PC-3 (cell line): ENCODE measurements around the gene CACNB3. TPM values are rescaled to one million over a fixed set of nuclear protein-coding genes. Genes with fewer than 3 reads are reported as not detected.

ENCODE experiments used
- ATAC-seq: fragments of 200-7000 bp; cut with Tn5 transposase; 2 replicates; pipeline ENCODE4 v1.9.1; 2020; ENCODE audit warnings: mild to moderate bottlenecking, moderate library complexity
- BruUV-seq: library from RNA; stranded (reverse); fragments of 400-500 nt; replicated peaks from 2 replicates; lab custom pipeline; 2021; lab: Mats Ljungman, UMichigan
- CTCF ChIA-PET: fragments of 300-600 bp; sonication (Branson Sonifier 250); formaldehyde crosslinking; loops from one replicate; lab custom pipeline; 2022; ENCODE audit warnings: antibody characterized with exemption; lab: Charles Lee
- POLR2A ChIA-PET: fragments of 300-600 bp; sonication (Branson Sonifier 250); formaldehyde crosslinking; loops from one replicate; lab custom pipeline; 2022; ENCODE audit warnings: antibody characterized with exemption; ENCODE audit not compliant: unreplicated experiment; lab: Charles Lee
- DNase-seq: peaks from one replicate; pipeline ENCODE4 v3.0.0-alpha.2; 2015
- H2AFZ ChIP-seq: fragments of 300-600 bp; sonication (generic); 2 replicates; pipeline ENCODE4 v1.6.0; 2016; ENCODE audit warnings: antibody characterized with exemption, low read length
- H3F3A ChIP-seq: fragments of 300-600 bp; sonication (generic); one replicate; pipeline ENCODE4 v1.6.0; 2017; ENCODE audit warnings: antibody characterized with exemption, low read length, control low read depth, mild to moderate bottlenecking; ENCODE audit not compliant: unreplicated experiment
- H3K27ac ChIP-seq: fragments of 300-600 bp; sonication (generic); 2 replicates; pipeline ENCODE4 v1.5.1; 2016; ENCODE audit warnings: mild to moderate bottlenecking, low read length
- H3K27me3 ChIP-seq: fragments of 300-600 bp; sonication (generic); 2 replicates; pipeline ENCODE4 v1.6.1; 2016; ENCODE audit warnings: low read length, mixed read lengths
- H3K36me3 ChIP-seq: fragments of 300-600 bp; sonication (generic); 2 replicates; pipeline ENCODE4 v1.6.1; 2016; ENCODE audit warnings: low read depth, mixed run types, low read length, mixed read lengths
- H3K4me1 ChIP-seq: fragments of 300-600 bp; sonication (generic); 2 replicates; pipeline ENCODE4 v1.5.1; 2016; ENCODE audit warnings: low read length; ENCODE audit not compliant: insufficient read depth
- H3K4me2 ChIP-seq: fragments of 300-600 bp; sonication (generic); 2 replicates; pipeline ENCODE4 v1.6.0; 2016; ENCODE audit warnings: low read length
- H3K4me3 ChIP-seq: fragments of 300-600 bp; sonication (generic); 2 replicates; pipeline ENCODE4 v1.5.1; 2016; ENCODE audit warnings: mild to moderate bottlenecking, low read length, mixed read lengths
- H3K79me2 ChIP-seq: fragments of 300-600 bp; sonication (generic); 2 replicates; pipeline ENCODE4 v1.6.1; 2017; ENCODE audit warnings: low read length, mixed read lengths
- H3K9ac ChIP-seq: fragments of 300-600 bp; sonication (generic); 2 replicates; pipeline ENCODE4 v1.6.0; 2016; ENCODE audit warnings: mild to moderate bottlenecking, low read length
- H3K9me2 ChIP-seq: fragments of 300-600 bp; sonication (generic); replicated peaks from 2 replicates; pipeline ENCODE4 v1.6.1; 2016; ENCODE audit warnings: mixed run types, low read length, mixed read lengths
- H3K9me3 ChIP-seq: fragments of 300-600 bp; sonication (generic); 2 replicates; pipeline ENCODE4 v1.6.1; 2016; ENCODE audit warnings: low read length, mixed read lengths
- H4K20me1 ChIP-seq: fragments of 300-600 bp; sonication (generic); 2 replicates; pipeline ENCODE4 v1.6.1; 2016; ENCODE audit warnings: low read length, mixed read lengths
- CTCF ChIP-seq: fragments of 300-600 bp; sonication (generic); conservative IDR thresholded peaks from 2 replicates; pipeline ENCODE4 v1.5.1; 2017; ENCODE audit warnings: antibody characterized with exemption, low read depth, mild to moderate bottlenecking, low read length
- EZH2 ChIP-seq: fragments of 300-600 bp; sonication (generic); IDR thresholded peaks from one replicate; pipeline ENCODE4 v1.6.1; 2017; ENCODE audit warnings: antibody characterized with exemption, mild to moderate bottlenecking, low read length; ENCODE audit not compliant: unreplicated experiment
- EZH2phosphoT487 ChIP-seq: fragments of 300-600 bp; sonication (generic); IDR thresholded peaks from 2 replicates; pipeline ENCODE4 v1.6.1; 2018; ENCODE audit warnings: mild to moderate bottlenecking, antibody characterized with exemption, low read length, borderline replicate concordance
- intact Hi-C: fragments of 100-400 bp; cut with micrococcal nuclease; formaldehyde crosslinking; loops from 2 replicates; pipeline ENCODE4 v1.9.0; 2023
- total RNA-seq: library from RNA; depleted of rRNA; stranded (reverse); fragments of >200 nt; gene quantifications from 2 replicates; pipeline ENCODE4 v1.2.3, GENCODE V29; 2014

The CACNB3 gene
- total RNA-seq, 1 experiment from 2014 or later: 21.4 TPM

DNA sequence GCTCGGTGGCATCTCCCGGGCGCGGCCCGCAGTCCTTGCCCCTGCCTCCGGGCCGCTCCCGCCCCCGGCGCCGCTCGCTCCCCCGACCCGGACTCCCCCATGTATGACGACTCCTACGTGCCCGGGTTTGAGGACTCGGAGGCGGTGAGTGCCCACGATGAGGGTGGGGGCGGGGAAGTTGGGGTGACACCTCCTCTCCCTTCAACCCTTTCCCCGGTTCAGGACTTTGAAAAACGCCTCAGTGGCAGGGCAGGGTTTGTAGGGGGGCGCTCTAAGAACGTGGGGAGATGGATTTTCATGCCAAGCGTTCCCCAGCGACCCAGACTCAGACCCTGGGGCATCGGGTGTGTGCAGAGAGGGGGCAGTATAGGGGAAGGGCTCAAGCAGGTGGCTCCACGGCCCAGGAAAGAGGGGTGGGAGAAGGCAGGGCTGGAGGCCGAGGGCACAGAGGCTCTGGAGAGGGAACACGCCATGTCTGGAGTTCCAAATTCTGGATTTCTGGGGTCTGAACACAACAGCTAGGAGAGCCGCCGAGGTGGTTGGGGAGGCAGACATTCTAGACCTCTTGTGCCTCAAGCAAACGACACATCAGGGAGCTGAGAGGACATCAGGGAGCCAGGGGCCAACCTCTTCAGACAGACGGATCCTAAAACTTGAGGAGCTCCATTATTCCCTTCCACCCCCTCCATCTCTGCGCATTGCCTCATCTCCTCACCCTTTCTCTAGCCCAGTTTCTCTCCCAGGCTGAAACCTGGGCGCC is 715 bp downstream of the CACNB3 start:
- H3K9me3 ChIP-seq: no peaks in the 10 kb centered on the region
- H3K79me2 ChIP-seq: no peaks in the 10 kb centered on the region
- ChIA-PET CTCF (no interaction called here), POLR2A (no interaction called here)
- H3K9me2 ChIP-seq: no peaks in the 10 kb centered on the region
- H3K4me3 ChIP-seq: peak overlapping the region; percentile 86
- no peaks in the 10 kb centered on the region for H3K36me3 ChIP-seq
- peaks cover 20% of the 10 kb centered on the region for H3K4me1 ChIP-seq
- H3F3A ChIP-seq: no peaks in the 10 kb centered on the region
- H3K9ac ChIP-seq: no peak overlapping the region
- DNase-seq (no peak), ATAC-seq (no peak)
- no peak overlapping the region for H2AFZ ChIP-seq
- no peaks in the 10 kb centered on the region for H4K20me1 ChIP-seq
- no peak overlapping the region for H3K27ac ChIP-seq
- H3K4me2 ChIP-seq: peak overlapping the region; percentile 95
- TSS peak; percentile 30 for BruUV-seq
- intact Hi-C loops: no loop called here
- no peaks in the 10 kb centered on the region for H3K27me3 ChIP-seq
- TF ChIP-seq EZH2phosphoT487: no peak
- peak; percentile 32 for TF ChIP-seq CTCF

DNA sequence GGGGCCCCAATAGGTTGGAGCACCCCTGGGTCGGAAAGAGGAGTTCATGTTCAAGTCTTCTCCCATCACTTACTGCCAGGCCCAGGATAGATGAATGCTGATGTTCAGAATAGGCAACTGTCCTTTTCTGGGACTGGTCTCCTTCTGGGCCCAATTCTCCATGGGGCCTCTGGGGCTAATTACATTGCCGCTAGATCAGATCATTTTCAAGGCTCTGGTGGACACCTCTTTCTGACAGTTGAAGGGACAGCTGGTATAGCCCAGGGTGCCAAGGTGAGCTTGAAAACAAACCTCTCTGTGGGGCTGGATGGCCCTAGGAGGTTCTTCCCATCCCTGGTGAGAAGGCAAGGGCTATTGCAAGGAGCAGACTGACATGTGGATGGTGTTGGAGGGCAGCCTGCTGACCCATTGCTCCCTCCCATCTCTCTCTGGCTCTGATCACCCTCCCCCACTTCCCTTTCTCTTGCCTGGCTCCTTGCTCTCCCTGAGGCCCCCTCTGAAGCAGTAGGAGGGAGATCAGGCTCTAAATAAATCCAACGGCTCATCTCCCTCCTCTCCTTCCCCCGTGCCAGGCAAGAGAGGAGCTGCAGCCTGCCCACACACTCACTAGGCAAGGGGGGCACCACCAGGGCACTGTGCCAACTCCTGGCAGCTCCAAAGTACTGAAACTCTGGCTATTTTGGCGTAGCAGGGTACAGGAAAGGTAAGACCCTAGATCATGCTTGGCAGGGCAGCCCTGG is 1.9 kb downstream of the CACNB3 start:
- POLR2A ChIA-PET: no interaction called here

More for the DNA sequence above, 1.9 kb downstream of the CACNB3 start:
- no TSS peak for BruUV-seq
- no peak for DNase-seq
- TF ChIP-seq CTCF: no peak
- no peak for TF ChIP-seq EZH2phosphoT487
- TF ChIP-seq EZH2: no peak
- Histone ChIP-seq H3K9ac (no peak overlapping the region), H4K20me1 (no peaks in the 10 kb centered on the region), H2AFZ (no peak overlapping the region), H3K27ac (no peak overlapping the region), H3K79me2 (no peaks in the 10 kb centered on the region), H3F3A (no peaks in the 10 kb centered on the region), H3K9me2 (no peaks in the 10 kb centered on the region), H3K9me3 (no peaks in the 10 kb centered on the region), H3K4me1 (peaks cover 15% of the 10 kb centered on the region), H3K27me3 (no peaks in the 10 kb centered on the region), H3K4me3 (no peak overlapping the region), H3K36me3 (no peaks in the 10 kb centered on the region), H3K4me2 (no peak overlapping the region)
- CTCF ChIA-PET: no interaction called here
- ATAC-seq: no peak
- intact Hi-C loops: no loop called here
